Heart right ventricle (tissue), 16 donors: ENCODE data around the gene MAN1A1. TPM values are rescaled to one million over a fixed set of nuclear protein-coding genes. Genes with fewer than 3 reads are reported as not detected.

Experiments
- ATAC-seq, 8 donors: fragments of 200-7000 bp; cut with Tn5 transposase; one replicate each; pipeline ENCODE4 v1.9.1; 2020; ENCODE audit warnings: mild to moderate bottlenecking in 8 of 8, moderate library complexity in 8 of 8, moderate number of reproducible peaks in 1 of 8
- DNase-seq, 2 donors: peaks; one replicate each; pipeline ENCODE4 v3.0.0-alpha.2; 2020
- H3K27ac ChIP-seq, 10 donors: fragments of 200-600 bp; sonication (generic) in 2 of 10; one replicate each; pipeline versions ENCODE4 v1.5.0 to v1.8.0; 2020 to 2022; ENCODE audit warnings: mild to moderate bottlenecking in 3 of 10
- H3K27me3 ChIP-seq, 7 donors: fragments of 200-600 bp; one replicate each; pipeline ENCODE4 v1.8.0; 2021 to 2022; ENCODE audit warnings: mild to moderate bottlenecking in 2 of 7
- H3K36me3 ChIP-seq, 9 donors: fragments of 200-600 bp; sonication (generic) in 1 of 9; one replicate each; pipeline versions ENCODE4 v1.5.0 to v1.8.0; 2020 to 2022; ENCODE audit warnings: mild to moderate bottlenecking in 2 of 9
- H3K4me1 ChIP-seq, 9 donors: fragments of 200-600 bp; sonication (generic) in 1 of 9; one replicate each; pipeline versions ENCODE4 v1.5.0 to v1.8.0; 2020 to 2022; ENCODE audit warnings: mild to moderate bottlenecking in 4 of 9
- H3K4me3 ChIP-seq, 10 donors: fragments of 200-600 bp; sonication (generic) in 2 of 10; one replicate each; pipeline versions ENCODE4 v1.5.0 to v1.8.0; 2020 to 2022; ENCODE audit warnings: mild to moderate bottlenecking in 7 of 10, moderate library complexity in 2 of 10
- H3K9me3 ChIP-seq, 11 donors: fragments of 200-600 bp in 10 of 11; sonication (generic) in 2 of 11; one replicate each; pipeline versions ENCODE4 v1.5.0 to v1.8.0; 2013 to 2022; ENCODE audit warnings: mild to moderate bottlenecking in 2 of 11, control low read depth in 1 of 11, moderate library complexity in 1 of 11
- WGBS, 2 donors: extraction: QIAGEN DNeasy Blood & Tissue Kit; methylation state at CpG; one replicate each; pipeline ENCODE4 v1.1.7; 2013; ENCODE audit warnings: inconsistent platforms in 1 of 2; 5-methylcytosine and 5-hydroxymethylcytosine counted together
- intact Hi-C, 10 donors: fragments of 100-400 bp; cut with DNase I; formaldehyde crosslinking; loops; one replicate each; pipeline versions ENCODE4 v1.11.1 to v1.14.2; 2022
- polyA plus RNA-seq, 2 donors: library from polyadenylated mRNA; stranded (reverse); fragments of 200-250 nt; gene quantifications; one replicate each; pipeline ENCODE4 v1.2.3, GENCODE V29; 2013
- total RNA-seq, 10 donors: library from RNA; stranded (reverse); fragmentation: NEBNext Ultra II Directional in 3 of 10; extraction: Animal tissue kit (Norgen Biotek cat#: 25700) in 3 of 10; gene quantifications; one replicate each; pipeline versions ENCODE4 v1.2.1 to v1.2.4, GENCODE V29; 2021 to 2023
- TF ChIP-seq, protein P1 (sequence below), 9 donors: fragments of 200-600 bp; sonication (generic) in 2 of 9; IDR thresholded peaks; one replicate each; pipeline versions ENCODE4 v1.5.0 to v1.8.0; 2021 to 2022; ENCODE audit warnings: antibody characterized with exemption in 9 of 9, mild to moderate bottlenecking in 5 of 9, moderate library complexity in 1 of 9
- donor health status: Arrhythmogenic right ventricular cardiomyopathy.
- donor health status: ischemic (EF 13 %, LVEDD 7.1; RV severe dilation, severe dysfunction).
- donor health status: healthy with polysubstance abuse.
- donor health status: DM: no; HTN: yes; CAD: no.
- donor health status: DM: no; HTN: no; CAD: no.
- donor health status: ischemic (EF 25% LVEDD 6.9; RV normal size, moderate dysfunction).
- donor health status: ischemic (EF 25% LVEDD 5.7; RV mildly dilated, moderate dysfunction).
- donor health status: healthy.
- donor health status: DM: yes; HTN: yes; CAD: no.
- donor health status: Ischemic cardiomyopathy.
- donor health status: ischemic (EF 35%, LVEDD 5.7; RV mildly dilated, moderate dysfunction).
- donor health status: nonischemic (EF 11% LVEDD 7.7; RV severe dilation, severe dysfunction).
- donor health status: DM: yes; HTN: yes; CAD: no.
- donor health status: PGD.
- donor health status: ischemic (EF 29% LVEDD 5.4; RV normal size, mild dysfunction).
- donor health status: nonischemic (EF 23%, LVEDD 6.1; RV moderate dilation, normal function).

Gene MAN1A1
- total and polyA plus RNA-seq, 12 donors = 6.2 to 22.0 (median 10.2) TPM

DNA sequence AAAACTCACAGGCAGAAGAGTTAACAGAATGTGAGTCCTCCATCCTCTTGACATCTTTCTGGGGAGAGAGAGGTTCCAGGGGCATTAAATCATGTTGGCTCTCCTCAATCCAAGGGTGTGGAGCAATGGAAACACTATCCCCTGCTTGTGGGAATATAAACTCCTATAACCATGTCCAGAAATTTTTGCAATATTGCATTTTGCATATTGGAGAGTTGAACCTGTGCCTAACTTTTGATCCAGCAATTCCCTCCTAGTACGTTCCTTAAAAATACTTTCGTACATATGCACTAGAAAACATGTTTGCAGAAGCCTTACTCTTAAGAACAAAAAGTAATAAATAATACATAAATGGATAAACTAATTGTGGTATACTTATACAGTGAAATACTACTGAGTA lies 214.8 kb downstream of the MAN1A1 start:
- H3K4me1 ChIP-seq = peaks cover 0 to 36% (median 3%) of the 10 kb centered on the region in 9 donors
- TF ChIP-seq, protein P1, sequence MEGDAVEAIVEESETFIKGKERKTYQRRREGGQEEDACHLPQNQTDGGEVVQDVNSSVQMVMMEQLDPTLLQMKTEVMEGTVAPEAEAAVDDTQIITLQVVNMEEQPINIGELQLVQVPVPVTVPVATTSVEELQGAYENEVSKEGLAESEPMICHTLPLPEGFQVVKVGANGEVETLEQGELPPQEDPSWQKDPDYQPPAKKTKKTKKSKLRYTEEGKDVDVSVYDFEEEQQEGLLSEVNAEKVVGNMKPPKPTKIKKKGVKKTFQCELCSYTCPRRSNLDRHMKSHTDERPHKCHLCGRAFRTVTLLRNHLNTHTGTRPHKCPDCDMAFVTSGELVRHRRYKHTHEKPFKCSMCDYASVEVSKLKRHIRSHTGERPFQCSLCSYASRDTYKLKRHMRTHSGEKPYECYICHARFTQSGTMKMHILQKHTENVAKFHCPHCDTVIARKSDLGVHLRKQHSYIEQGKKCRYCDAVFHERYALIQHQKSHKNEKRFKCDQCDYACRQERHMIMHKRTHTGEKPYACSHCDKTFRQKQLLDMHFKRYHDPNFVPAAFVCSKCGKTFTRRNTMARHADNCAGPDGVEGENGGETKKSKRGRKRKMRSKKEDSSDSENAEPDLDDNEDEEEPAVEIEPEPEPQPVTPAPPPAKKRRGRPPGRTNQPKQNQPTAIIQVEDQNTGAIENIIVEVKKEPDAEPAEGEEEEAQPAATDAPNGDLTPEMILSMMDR (IDR thresholded peaks at IDR 0.05) = no peak
- no peak for ATAC-seq
- H3K9me3 ChIP-seq = no peaks in the 10 kb centered on the region
- H3K27ac ChIP-seq = no peak overlapping the region
- intact Hi-C loops = loop anchor here in 2 of 10 donors (10.0 kb wide), 2 partner anchors 600 to 1540 kb away; no protein-coding TSS in a partner anchor
- H3K27me3 ChIP-seq = no peaks in the 10 kb centered on the region
- no peak overlapping the region for H3K4me3 ChIP-seq
- WGBS, 2 donors = 91 to 97% methylated on average over 2 of the region's 2 CpGs
- no peaks in the 10 kb centered on the region for H3K36me3 ChIP-seq
- DNase-seq = no peak

DNA sequence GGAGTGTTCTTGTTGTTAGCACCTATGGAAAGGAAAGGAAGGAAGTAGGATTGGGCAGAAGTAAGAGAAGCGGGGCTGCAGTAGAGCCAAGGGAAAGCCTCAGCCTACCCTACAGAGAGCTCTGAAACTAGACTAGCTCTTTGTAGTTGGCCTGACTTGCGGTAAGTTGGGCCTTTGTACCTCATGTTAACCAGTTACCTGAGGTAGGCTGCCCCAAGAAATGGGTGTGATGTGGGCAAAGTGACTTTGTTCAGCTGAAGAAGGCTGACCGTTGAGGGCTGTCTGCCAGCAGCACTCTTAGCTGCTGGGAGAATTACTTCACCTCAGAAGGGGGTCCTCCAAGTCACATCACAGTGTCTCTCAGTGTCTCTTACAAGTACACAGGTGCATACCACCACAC lies 216.2 kb downstream of the MAN1A1 start:
- DNase-seq (no peak), ATAC-seq (no peak)
- H3K36me3 ChIP-seq = no peaks in the 10 kb centered on the region
- H3K4me3 ChIP-seq = no peak overlapping the region
- no peaks in the 10 kb centered on the region for H3K9me3 ChIP-seq
- no peaks in the 10 kb centered on the region for H3K27me3 ChIP-seq
- peaks cover 0 to 31% (median 5%) of the 10 kb centered on the region in 9 donors for H3K4me1 ChIP-seq
- intact Hi-C loops = loop anchor here in 2 of 10 donors (10.0 kb wide), 2 partner anchors 601 to 1541 kb away; no protein-coding TSS in a partner anchor
- TF ChIP-seq, protein P1 (IDR thresholded peaks at IDR 0.05) = no peak
- 90 to 97% methylated on average over 3 of the region's 3 CpGs for WGBS, 2 donors
- H3K27ac ChIP-seq = no peak overlapping the region

DNA sequence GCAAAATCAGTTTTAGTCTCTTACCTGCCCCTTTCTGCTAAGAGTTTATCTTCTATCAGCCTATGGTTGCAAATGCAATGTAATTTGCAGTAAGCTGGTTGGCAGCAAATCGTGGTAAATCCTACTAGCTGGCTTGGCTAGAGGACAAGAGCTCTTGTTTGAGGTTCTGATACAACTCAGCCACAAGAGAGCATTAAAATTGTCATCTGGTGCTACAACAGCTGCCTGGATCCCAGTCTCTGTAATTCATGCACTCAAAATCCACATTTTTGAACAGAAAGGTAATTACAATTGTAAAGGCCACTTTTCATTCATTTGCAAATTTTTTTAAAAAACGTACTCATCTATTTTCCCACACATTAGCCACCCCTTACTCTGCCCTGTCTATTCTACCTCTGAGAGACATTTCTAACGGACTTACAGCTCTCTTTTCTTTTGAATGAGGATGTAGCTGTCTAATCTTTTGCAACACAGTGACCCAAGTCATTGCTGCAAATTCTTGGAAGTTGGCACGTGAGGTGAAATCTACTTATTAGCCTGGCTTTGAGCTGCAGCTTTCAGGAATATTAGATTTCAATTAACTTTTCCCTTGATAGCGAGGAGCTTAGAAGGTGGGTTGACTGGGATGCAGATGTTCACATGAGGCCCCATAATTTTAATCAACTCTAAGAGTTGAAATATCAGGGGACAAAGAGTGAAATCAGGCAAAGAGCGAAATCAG lies 217.1 kb downstream of the MAN1A1 start:
- no peaks in the 10 kb centered on the region for H3K9me3 ChIP-seq
- intact Hi-C loops = loop anchor here in 2 of 10 donors (10.0 kb wide), 2 partner anchors 602 to 1542 kb away; no protein-coding TSS in a partner anchor
- H3K4me3 ChIP-seq = no peak overlapping the region
- no peak overlapping the region for H3K27ac ChIP-seq
- ATAC-seq = no peak
- 71 to 72% methylated on average over 6 of the region's 6 CpGs for WGBS, 2 donors
- TF ChIP-seq, protein P1 (IDR thresholded peaks at IDR 0.05) = no peak
- DNase-seq = no peak
- no peaks in the 10 kb centered on the region for H3K27me3 ChIP-seq
- peaks cover 0 to 22% (median 5%) of the 10 kb centered on the region in 9 donors for H3K4me1 ChIP-seq
- H3K36me3 ChIP-seq = no peaks in the 10 kb centered on the region

DNA sequence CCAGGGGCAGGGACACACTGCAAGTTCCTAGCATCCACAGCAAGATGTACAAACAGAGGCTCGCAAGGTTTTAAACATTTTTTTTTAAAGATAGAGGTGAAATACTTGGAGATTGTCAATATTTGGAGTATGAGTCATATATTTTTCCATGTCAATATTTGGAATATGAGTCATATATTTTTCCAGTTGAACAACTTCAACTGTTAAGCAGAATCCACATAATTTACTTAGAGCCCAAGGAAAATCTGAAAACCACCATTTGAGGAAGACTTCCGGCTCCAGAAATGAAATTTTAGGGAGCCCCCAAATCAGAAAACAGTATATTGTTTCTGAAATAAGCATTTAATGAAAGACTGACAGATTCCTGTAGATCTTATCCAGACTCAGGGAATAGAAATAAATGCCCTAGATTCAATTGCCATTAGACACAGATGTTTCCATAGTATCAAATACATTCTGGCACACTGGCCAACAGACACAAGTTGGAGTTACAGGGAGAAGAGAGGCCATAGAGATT lies 219.5 kb downstream of the MAN1A1 start:
- 62 to 72% methylated on average over 2 of the region's 2 CpGs for WGBS, 2 donors
- Histone ChIP-seq H3K9me3 (peaks cover 0 to 4% (median 0%) of the 10 kb centered on the region in 11 donors), H3K4me3 (no peak overlapping the region), H3K4me1 (peaks cover 0 to 19% (median 5%) of the 10 kb centered on the region in 9 donors), H3K27me3 (no peaks in the 10 kb centered on the region), H3K36me3 (no peaks in the 10 kb centered on the region), H3K27ac (peak overlapping the region in 1 of 10 donors; percentile 7)
- DNase-seq (no peak), ATAC-seq (peak in 1 of 8 donors; percentile 16)
- intact Hi-C loops = loop anchor here in 2 of 10 donors (10.0 kb wide), 3 partner anchors 525 to 1545 kb away; no protein-coding TSS in a partner anchor
- TF ChIP-seq, protein P1 (IDR thresholded peaks at IDR 0.05) = no peak
